Suppressor macrophage treated with lipopolysaccharide for 4 hours (primary cell): ENCODE data around the gene NPHP3.
"Not testable (repeated sequence)": the region's sequence is repeated elsewhere in the genome, so short reads cannot be mapped to it uniquely, and the experiment has no call there.

Experiments used
- DNase-seq: peaks from one replicate; pipeline ENCODE4 v3.0.0-alpha.2; 2020

Gene NPHP3

GRCh38 chr3:132641427-132641826 is 80.8 kb downstream of the NPHP3 start:
- DNase-seq: not testable (repeated sequence)

GRCh38 chr3:132638706-132639105 is 83.5 kb downstream of the NPHP3 start:
- no peak for DNase-seq

- DNase-seq: no peak
Observed at GRCh38 chr3:132637590-132637989, 84.6 kb downstream of the NPHP3 start.

GRCh38 chr3:132635052-132635451 is 87.2 kb downstream of the NPHP3 start:
- DNase-seq: no peak
